ENCODE measurements around the gene CATSPERZ.
"Not testable (repeated sequence)": the region's sequence is repeated elsewhere in the genome, so short reads cannot be mapped to it uniquely, and the experiment has no call there.

CATSPERZ gene

DNA sequence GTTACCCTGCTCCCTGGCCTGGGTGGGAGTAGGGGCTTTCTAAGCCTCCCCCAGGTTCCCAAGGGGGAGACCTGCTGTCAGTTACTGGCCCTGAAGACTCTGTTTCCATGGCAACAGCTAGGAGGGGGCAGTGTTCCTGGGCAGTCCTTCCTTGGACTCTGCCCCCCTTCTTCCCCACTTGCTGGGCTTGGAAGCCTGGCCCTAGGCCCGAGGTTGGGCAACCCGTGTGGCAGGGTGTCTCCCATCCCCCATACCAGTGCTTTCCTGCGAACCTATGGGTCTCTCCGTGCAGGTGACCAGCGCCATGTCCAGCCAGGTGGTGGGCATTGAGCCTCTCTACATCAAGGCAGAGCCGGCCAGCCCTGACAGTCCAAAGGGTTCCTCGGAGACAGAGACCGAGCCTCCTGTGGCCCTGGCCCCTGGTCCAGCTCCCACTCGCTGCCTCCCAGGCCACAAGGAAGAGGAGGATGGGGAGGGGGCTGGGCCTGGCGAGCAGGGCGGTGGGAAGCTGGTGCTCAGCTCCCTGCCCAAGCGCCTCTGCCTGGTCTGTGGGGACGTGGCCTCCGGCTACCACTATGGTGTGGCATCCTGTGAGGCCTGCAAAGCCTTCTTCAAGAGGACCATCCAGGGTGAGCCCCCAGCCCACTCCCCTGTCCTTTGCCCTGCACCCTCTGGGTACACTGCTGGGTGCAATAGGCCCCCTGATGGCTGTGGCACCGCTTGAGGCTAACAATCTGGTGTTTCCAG is 6.9 kb downstream of the CATSPERZ start:
- TF ChIP-seq, protein P1, sequence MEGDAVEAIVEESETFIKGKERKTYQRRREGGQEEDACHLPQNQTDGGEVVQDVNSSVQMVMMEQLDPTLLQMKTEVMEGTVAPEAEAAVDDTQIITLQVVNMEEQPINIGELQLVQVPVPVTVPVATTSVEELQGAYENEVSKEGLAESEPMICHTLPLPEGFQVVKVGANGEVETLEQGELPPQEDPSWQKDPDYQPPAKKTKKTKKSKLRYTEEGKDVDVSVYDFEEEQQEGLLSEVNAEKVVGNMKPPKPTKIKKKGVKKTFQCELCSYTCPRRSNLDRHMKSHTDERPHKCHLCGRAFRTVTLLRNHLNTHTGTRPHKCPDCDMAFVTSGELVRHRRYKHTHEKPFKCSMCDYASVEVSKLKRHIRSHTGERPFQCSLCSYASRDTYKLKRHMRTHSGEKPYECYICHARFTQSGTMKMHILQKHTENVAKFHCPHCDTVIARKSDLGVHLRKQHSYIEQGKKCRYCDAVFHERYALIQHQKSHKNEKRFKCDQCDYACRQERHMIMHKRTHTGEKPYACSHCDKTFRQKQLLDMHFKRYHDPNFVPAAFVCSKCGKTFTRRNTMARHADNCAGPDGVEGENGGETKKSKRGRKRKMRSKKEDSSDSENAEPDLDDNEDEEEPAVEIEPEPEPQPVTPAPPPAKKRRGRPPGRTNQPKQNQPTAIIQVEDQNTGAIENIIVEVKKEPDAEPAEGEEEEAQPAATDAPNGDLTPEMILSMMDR (IDR thresholded peaks at IDR 0.05; ENCODE audit: insufficient read depth, missing control alignments): no peak
- DNase-seq (ENCODE audit: insufficient read length, low spot score) (no peak), FAIRE-seq (no peak)

DNA sequence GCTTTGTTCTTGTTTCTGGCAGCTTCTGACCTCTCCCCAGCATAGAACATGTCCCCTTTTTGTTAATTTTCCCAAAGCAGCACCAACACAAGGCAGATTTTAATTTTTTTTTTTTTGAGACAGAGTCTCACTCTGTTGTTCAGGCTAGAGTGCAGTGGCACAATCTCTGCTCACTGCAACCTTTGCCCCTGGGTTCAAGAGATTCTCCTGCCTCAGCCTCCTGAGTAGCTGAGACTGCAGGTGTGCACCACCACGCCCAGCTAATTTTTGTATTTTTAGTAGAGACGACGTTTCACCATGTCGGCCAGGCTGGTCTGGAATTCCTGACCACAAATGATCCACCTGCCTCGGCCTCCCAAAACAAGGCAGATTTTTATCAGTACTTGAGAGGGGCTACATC is 7.6 kb downstream of the CATSPERZ start:
- DNase-seq (ENCODE audit: insufficient read length, low spot score); FAIRE-seq: not testable (repeated sequence)

DNA sequence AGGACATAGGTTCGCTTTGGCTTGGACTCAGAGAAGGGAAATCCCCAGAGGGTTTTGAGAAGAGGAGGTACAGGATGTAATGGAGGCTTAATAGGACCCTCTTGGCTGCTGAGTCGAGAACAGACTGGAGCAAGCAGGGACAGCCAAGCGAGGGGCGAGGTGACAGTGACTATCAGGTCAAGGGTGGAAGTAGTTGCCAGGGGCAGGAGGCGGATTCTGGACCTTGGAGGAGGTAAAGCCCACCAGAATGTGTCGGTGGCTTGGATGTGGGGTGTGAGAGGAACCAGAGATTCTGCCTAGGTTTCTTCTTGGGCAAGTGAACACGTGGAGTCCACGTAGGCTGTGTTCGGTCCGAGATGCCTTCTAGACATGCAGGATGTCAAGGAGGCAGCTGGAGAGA is 12.8 kb downstream of the CATSPERZ start:
- TF ChIP-seq, protein P1 (IDR thresholded peaks at IDR 0.05; ENCODE audit: insufficient read depth, missing control alignments): no peak
- FAIRE-seq (no peak), DNase-seq (ENCODE audit: insufficient read length, low spot score) (no peak)

DNA sequence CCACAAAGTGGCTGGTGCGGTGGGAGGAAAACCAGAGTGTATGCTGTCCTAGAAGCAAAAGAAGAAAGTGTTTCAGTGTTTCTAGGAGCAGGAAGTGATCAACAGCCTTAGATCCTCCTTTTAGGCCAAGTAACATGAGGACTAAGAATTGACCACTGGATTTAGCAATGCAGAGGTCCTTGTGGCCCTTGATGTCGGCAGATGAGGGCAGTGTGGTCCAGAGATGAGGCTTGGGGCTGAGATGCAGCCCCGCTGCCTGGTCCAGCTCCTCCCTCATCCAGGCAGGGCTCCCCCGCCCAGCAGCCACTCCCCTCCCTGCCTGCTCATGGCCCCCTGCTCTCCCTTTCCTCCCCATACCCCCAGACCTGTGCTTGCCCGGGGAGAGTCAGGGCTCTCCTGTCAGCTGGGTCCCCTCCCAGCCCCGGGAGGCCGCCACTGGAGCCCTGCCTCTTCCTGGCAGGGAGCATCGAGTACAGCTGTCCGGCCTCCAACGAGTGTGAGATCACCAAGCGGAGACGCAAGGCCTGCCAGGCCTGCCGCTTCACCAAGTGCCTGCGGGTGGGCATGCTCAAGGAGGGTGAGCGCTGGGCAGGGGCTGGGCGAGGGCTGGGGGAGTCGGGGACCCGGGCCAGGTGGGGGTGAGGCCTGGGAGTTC is 13.5 kb downstream of the CATSPERZ start:
- DNase-seq (ENCODE audit: insufficient read length, low spot score): no peak
- TF ChIP-seq, protein P1 (IDR thresholded peaks at IDR 0.05; ENCODE audit: insufficient read depth, missing control alignments): no peak
- no peak for FAIRE-seq

DNA sequence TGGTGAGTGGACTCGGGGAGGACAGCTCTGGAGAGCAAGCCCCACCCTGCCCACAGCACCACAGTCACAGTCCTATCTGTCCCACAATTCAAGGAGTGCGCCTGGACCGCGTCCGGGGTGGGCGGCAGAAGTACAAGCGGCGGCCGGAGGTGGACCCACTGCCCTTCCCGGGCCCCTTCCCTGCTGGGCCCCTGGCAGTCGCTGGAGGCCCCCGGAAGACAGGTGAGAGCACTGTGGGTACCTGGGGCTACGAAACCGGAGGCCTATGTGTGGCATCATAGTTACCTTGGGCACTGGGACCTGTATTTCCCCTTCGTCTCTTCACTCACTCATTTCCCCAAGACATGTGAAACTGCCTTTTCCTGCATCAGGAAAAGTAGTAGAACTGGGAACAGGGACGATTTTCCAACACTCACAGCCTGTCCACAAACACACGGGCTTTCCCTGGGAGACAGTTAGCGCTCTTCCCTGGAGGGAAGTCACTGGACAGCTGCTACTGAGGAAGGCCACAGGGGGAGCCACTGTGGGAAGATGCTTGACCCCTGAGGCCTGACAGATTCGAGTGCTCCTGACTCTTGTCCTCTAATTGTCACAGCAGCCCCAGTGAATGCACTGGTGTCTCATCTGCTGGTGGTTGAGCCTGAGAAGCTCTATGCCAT is 14.1 kb downstream of the CATSPERZ start:
- no peak for DNase-seq (ENCODE audit: insufficient read length, low spot score)
- TF ChIP-seq, protein P1 (IDR thresholded peaks at IDR 0.05; ENCODE audit: insufficient read depth, missing control alignments): no peak
- FAIRE-seq: no peak

DNA sequence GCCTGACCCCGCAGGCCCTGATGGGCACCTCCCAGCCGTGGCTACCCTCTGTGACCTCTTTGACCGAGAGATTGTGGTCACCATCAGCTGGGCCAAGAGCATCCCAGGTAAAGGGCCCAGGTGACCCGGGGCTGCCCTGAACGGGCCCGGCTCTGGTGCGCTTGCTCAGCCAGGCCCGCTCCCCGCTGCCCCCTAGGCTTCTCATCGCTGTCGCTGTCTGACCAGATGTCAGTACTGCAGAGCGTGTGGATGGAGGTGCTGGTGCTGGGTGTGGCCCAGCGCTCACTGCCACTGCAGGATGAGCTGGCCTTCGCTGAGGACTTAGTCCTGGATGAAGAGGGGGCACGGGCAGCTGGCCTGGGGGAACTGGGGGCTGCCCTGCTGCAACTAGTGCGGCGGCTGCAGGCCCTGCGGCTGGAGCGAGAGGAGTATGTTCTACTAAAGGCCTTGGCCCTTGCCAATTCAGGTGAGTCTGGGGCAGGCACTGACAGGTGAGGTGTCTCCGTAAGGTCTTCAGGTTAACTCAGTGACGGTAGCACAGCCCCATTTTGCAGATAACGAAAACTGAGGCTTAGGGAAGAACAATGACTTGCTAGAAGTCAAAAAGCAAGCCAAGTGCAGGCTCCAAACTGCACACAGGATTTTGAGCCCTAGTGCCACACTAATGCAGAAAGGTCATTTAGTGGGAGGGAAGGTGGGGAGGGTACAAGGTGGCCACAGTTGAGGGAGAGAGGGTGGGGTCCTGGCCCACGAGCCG is 14.8 kb downstream of the CATSPERZ start:
- TF ChIP-seq, protein P1 (IDR thresholded peaks at IDR 0.05; ENCODE audit: insufficient read depth, missing control alignments): no peak
- FAIRE-seq (no peak), DNase-seq (ENCODE audit: insufficient read length, low spot score) (no peak)

DNA sequence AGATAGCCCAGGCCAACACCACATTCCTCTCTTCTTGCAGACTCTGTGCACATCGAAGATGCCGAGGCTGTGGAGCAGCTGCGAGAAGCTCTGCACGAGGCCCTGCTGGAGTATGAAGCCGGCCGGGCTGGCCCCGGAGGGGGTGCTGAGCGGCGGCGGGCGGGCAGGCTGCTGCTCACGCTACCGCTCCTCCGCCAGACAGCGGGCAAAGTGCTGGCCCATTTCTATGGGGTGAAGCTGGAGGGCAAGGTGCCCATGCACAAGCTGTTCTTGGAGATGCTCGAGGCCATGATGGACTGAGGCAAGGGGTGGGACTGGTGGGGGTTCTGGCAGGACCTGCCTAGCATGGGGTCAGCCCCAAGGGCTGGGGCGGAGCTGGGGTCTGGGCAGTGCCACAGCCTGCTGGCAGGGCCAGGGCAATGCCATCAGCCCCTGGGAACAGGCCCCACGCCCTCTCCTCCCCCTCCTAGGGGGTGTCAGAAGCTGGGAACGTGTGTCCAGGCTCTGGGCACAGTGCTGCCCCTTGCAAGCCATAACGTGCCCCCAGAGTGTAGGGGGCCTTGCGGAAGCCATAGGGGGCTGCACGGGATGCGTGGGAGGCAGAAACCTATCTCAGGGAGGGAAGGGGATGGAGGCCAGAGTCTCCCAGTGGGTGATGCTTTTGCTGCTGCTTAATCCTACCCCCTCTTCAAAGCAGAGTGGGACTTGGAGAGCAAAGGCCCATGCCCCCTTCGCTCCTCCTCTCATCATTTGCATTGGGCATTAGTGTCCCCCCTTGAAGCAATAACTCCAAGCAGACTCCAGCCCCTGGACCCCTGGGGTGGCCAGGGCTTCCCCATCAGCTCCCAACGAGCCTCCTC is 15.7 kb downstream of the CATSPERZ start:
- DNase-seq (ENCODE audit: insufficient read length, low spot score); FAIRE-seq: not testable (repeated sequence)

Data from D721Med (cell line).